SKM-1 (cell line): ENCODE data around the gene TLE1.

Source experiments
- DNase-seq: peaks from one replicate; lab custom pipeline; 2025; ENCODE audit not compliant: unreplicated experiment; lab: John Stamatoyannopoulos, UW

The TLE1 gene

DNA sequence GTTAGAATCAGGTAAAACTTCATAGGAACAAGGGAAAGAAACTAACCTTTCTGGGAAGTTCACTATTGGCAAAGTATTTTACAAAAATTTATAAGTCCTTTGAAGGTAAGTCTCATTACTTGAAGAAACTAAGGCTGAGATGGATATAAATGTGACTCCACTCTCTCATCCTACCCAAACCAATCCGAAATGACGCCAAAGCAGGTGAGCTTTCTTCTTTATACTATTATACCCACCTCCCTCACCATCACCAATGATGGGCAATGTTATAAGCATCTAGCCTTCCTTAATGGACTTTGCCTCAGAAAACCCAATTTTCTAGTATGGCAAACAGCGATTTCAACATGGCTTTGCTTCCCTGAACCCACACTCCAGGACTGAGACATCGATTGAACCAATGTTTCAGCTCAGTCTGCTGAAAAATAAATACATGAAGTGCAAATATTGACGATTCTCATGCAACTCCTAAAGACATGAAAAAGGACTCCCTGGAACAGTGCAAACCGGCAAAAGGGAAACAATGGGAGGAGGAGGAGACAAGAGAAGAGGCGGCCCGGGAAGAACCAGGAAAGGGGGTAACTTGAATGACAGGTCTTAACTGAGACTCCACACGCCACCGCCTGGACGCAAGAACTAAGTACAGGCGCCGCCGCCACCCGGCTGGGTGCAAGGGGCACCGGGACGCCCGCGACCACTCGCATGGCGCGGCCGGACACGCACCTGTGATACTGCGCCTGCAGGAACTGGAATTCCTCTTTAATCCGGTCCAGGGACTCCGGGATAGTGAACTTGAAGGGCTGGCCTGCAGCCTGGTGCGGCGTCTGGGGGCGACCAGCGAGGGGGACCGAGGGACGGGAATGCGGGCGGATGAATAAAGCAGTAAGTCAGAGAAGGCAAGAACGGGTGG, 2.5 kb downstream of the TLE1 start:
- no peak for DNase-seq

DNA sequence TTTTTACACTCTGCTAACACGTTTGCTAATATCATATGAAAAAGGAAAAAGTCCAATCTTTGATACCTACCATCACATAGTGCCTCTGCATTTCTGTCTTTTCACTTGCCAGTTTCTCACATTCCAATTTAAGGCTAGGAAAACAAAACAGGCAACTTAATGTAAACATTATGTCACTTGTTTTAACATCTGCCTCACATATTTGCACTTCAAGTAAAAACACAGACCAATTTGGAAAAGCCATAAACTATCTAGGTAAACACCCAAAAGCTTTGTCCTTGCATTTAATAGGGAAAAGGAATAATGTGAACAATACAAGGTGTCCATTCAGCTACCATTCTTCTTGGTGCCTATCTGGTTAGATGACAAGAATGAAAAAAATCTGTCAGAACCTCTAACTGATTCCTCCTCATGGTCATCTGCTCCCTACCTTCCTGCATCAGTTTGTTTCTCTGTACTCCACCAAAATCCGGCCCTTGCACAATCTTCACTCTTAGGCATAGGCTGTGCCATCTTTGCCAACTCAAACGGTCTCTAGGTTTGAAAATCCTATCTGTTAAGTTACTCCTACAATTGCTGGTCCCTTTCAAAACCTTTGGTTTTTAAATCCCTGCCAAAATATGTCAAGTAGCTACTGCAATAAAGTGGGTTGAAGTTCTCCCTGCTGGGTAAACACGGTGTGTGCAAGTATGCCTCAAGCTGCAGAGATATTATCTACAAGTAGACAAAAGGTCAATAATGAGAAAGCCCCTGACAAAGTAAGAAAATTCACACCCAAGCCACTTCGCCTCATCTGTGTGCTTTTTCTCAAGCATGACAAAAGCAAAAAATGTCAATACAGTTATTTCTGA, 3.4 kb downstream of the TLE1 start:
- DNase-seq, result no peak

DNA sequence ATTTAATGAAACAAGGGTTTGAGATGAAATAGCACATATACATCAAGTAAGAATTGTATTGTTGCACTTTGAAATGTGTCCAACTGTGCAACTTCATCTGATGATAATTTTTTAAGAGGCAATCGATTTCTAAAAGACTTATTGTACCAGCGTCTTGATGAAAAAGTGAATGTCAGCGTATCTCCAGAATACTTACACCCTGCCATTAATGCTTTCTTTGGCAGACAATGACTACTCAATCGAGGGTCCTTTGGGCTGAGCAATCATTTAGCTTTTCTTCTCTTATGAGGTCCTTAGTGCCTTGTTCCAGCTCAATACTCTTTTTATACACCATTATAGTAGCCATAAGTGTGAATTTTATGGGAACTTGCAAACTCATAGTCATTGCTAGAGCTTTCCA, 4.7 kb downstream of the TLE1 start:
- DNase-seq, result no peak

DNA sequence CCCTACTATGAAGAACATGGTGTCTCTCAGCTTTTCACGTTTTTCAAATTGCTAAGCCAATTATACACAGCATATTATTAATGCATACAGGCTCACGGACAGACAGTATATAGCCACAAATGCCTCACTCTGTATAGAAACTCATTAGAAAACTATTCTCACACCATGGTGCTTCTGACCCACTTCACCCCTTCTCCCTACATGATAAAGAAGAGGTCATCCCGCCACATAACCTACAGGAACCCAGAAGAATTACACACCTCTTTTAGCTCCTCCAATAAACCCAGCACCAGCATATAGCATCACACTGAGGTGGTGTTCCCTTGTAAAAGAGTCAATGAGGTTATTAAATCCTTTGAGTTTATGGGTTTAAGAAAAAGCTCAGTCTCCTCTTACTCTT, 5.6 kb downstream of the TLE1 start:
- no peak for DNase-seq

DNA sequence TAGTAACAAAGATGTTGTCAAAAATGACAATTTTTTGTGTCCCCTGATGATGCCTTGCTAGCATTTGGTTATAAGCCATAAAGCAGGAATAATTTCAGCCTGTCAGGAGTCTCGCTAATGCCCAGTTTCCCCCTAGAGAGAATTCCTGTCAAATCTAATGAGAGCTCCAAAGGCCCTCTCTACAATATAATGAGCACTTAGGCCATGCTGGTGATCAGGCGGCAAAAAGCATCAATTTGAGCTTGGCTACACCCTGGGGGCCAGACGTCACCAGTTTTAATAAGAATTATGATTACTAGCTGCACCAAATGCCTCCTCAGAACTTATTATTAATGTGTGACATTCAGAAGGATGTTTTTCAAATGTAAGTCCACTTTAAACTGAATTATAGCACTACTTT, 6.1 kb downstream of the TLE1 start:
- DNase-seq, result no peak

DNA sequence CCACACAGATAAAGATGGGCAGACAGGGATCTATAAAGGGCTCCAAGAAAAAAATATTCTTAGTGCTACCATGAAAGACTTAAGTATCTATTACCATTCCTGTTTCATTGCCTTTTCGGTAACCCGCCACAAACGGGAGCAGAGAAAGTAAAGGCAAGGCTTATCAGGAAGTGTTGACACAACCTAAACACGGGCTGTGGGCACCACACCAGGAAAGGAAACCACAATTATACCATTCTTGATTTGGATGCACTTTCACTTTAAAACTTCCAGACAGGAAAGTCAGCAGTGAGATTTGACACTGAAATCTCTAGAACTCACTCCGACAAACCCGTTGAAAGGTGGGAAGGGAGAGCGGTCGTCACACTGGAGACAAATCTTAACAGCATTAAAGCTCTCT, 6.5 kb downstream of the TLE1 start:
- no peak for DNase-seq

DNA sequence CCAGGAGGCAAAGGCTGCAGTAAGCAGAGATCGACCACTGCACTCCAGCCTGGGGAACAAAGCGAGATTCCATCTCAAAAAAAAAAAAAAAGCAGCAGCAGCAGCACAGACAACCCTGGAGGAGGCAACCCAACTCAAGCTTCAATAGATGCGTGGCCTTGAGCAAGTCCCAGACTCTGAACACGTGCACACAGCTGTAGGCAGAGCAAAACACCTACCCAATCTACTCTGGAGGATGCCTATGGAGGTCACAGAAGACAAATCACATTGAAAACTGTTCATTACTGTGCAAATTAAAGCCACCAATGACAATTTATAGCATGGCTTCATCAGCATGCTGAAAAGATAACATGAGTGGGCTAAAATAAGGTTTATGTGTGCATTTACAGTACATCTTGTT, 7.2 kb downstream of the TLE1 start:
- DNase-seq, result no peak

DNA sequence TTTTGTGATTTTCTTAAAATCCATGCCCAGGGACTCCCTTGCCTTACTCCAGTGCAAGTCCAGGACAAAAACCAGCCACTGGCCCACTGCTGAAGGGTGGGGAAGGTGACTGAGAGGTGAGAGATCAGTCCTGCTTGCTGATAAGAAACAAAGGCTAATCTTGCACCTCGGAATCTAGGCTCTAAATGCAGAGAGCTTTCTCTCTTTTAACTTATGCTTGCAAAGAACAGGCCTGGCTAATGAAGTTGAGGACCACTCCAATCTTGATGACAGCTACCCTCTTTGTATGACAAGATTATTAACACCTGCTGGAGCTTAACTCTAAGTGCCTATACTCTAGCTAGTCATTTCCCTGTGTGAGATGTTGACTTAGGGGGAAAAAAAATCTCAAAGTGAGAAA, 8.8 kb downstream of the TLE1 start:
- no peak for DNase-seq

DNA sequence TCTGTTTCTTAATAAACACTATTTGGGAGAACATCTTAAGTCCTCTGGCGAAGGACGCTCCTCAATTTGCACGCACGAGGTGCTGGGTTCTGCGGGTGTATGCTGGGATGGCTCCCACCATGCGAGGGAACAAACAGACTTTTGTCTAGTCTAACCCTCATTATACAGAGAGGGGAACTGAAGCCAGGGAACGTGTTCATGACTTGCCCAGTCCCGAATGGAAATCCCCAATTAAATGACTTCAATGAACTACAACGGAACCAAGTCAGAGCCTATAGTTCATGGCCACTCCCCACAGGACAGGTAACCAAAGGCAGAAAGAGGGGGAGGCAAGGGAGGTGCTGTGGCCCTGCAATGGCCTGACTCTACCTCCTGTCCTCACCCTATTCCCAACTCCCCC, 9.3 kb downstream of the TLE1 start:
- no peak for DNase-seq

DNA sequence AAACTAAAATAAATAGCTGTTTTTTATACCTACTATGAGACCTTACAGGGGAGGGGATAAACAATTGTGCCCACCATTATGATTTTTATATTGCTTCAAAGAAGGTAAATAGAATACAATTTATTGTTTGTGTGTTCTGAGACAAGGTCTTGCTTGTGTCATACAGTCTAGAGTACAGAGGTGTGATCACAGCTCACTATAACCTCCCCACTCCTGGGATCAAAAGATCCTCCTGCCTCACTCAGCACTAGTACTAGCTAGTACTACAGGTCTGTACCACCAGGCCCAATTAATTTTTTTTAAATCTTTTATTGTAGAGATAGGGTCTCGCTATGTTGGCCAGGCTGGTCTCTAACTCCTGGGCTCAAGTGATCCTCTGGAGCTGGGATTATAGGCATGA, 11.3 kb downstream of the TLE1 start:
- no peak for DNase-seq

DNA sequence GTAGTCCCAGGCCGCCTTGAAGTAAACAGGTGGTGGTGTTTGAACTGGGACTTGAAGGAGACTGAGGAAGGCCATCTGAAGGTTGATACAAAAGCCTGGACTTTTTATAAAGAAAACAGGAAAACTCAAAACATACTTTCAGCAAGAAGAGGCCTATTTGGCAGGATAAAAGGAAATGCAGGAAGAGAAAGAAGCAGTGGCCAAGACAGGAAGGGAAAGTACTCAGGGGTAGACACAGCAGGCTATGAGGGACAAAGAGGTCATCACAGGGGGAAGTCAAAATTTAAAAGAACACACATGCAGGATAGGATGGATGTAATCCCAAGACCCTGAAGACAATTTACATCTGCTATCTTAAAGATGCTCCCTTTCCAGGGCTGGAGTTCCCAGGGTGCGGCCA, 13.0 kb downstream of the TLE1 start:
- DNase-seq, result no peak

DNA sequence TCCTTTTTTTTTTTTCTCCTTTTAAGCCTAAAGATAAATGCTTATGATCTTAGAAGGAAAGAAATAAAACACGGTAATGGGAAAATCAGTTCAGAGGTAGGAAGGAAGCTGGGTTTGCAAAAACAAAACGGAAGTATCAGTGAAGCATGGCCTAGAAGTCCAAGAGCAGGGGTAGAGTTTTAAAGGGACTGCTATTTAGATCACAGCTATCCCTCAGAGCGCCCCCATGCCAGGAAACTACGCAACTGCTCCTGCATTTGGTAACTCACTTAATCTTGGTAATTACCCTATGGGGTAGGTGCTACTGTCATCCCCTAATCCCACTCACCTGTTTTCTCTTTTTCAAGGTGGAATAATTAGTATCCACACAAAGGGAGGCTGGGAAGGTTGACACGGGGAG, 16.0 kb downstream of the TLE1 start:
- DNase-seq, result no peak

DNA sequence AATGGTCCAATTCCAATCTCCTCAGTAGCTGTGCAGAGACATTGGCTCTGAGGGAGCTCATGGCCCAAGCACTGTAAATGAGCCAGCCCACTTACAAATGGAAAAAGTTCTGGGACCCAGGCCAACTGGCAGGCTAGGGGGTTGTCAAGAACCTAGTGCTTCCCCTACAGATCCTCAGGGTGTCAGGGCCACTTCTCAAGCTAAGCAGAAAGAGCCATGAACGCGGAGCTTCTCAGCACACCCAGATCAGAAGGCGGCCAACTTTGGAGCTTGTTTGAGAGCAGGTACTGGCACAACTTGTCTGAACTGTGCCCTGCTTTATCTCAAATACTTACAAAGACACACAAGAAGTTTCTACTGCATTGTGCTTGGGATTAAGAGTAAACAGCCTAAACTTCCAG, 17.5 kb downstream of the TLE1 start:
- DNase-seq, result no peak

DNA sequence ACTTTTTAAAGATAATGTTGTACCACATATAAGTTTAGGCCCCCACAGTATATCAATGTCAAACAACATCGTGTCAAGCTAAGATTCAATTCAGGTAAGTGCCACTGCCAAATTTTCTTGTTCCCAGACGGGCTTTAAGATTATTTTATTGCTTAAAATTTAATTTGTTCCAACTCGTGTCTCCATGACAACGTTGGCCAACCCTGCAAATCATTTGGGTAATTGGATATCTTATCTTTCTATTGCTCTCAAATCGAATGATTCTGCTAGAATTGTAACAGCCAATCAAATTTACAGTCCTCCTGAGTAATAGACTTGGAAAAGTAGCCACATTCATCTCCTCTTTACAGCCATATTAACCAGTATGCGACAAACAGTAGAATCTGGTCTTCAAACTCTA, 19.5 kb downstream of the TLE1 start:
- DNase-seq, result no peak

DNA sequence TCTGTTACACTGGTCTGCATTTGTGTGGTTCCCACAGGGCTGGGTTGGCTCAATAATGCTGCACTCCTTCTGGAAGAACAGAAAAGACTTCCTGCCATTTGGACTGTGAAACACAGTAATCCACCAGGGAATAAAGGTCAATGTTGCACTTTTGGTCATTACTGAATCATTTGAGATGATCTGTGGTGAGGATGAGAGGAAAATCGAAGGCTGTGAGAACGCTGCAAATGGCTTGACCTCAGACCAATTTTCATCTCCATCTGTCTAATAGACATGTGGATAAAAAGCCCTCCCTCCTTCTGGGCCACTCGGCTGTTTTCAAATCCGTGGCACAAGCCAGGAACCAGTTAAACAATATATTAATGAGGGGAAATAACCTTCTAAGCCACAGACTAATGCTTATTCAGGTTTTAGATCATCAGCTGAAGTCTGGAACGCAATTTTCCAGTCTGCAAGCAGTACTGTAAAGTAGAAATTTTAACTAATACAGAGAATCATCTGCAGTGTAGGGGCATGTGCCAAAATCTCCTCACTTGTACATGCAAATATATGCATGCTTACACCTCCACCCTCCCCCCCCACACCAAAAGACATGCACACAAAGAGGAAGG, 20.2 kb downstream of the TLE1 start:
- no peak for DNase-seq

DNA sequence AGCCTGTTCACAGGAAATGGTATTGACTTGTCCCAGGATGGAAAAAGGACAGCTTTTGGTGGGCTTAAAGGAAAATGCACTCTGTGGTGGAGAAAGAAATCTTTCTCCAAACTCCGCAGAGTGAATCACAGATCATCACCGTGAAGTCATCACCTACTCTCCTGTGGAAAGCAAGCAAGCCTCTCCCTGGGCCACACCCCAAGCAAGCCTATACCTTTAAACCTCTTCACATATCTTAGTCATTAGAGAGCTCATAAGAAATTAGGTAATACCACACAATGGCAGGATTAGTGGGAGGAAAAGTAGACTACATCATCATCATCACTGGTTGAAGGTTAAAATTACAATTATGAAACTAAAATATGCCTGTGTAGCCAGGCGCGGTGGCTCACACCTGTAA, 23.2 kb downstream of the TLE1 start:
- no peak for DNase-seq

DNA sequence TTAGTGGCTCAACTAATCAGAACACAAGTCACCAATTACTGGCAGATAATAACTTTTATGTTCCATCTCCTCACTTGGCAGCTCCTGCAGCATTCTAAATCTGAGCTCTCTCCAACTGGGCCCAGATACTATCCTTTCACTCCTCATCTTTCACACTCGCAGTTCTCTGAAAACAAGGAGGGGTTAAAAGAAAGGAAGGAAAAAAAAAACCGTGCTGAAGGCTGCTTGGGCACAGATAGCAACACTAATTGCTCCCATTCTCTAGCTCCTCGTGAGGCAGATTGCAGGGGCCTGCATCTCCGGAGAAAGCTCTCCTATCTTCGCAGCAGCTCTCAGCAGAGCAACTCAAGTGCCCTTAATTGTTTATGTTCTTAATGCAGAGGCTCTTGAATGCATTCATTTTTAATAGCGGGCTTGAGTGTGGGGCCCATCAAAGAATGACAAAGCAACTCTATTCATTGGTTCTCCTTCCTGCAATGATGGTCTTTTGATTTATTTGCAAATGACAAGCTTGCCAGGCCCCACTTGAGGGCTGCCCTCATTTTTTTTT, 23.9 kb downstream of the TLE1 start:
- DNase-seq, result no peak

DNA sequence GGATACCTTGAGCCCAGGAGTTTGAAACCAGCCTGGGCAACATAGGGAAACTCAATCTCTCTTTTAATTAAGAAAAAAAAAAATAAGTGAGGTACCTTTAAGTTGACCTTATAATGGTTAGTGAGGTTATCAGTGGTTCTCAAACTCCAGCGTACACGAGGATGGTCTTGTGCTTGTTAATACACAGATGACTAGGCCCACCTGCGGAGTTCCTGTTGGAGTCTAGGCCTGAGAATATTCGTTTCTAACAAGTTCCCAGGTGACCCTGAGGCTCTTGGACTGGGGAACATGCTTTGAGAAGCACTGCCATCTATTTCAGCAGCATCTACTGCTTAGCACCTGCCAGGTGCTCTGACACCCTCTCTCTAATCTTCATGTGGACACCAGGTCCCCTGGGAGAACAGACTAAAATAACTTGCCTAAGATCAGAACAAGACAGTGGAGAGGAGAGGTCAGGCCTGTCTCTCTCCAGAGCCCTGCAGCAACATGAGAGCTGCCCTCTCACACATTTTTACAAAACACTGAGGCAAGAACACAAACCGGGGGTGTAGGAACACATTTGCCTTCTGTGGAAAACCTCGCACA, 24.6 kb downstream of the TLE1 start:
- no peak for DNase-seq

DNA sequence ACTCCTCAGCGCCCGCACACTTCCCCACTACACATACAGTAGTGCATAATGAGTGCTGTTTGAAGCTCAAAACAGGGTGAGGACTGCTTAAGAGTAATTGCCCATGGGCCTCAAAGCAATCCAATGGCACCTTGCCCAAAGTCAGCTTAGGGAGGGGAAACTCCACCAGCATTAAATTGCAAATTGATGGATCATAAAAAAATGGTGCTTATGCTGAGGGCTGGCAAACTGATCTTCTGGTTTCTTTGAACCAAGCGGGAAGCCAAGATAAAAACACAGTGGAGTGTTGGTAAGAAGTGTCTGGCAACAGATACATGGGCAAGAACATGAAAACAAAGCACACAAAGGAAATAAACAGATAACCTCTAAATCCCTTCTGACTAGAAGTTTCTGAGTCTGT, 28.0 kb downstream of the TLE1 start:
- no peak for DNase-seq

DNA sequence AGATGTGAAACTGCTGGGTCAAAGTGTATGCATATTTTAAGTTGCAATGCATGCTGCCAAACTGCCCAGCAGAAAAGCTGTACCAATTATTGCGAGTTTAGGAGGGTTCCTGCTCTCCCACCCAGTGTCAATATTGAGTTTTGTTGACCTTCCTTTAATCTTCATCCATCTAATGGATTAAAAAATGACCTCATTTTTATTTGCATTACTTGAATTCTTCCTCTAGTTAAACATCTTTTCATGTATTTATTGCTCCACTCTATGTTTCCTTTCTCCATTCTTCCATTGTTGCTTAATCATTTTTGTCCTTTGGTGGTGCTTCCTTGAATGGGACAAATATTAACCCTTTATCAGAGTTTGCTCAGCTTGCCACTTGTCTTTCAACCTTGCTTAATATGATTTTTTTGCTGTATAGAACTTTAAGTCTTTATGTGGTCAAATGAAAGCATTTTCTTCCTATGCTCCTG, 32.4 kb downstream of the TLE1 start:
- DNase-seq, result no peak

DNA sequence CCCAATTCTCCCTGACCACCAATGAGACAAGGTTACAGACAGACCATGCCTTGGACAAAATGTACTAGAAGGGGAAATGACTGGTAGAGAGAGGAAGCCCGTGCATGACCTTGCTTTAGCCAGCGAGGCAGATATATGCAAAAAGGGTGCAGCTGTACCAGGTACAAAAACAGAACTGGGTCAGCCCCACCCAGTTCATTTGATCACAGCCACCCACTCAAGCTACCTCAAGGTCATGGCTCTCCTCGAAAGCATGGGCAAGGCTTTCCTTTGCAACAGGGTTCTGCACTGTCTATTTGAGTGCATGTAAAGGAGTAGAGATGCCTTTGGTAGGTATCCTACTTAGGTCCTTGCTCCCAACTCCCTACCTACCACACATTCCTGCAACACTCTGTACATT, 33.3 kb downstream of the TLE1 start:
- no peak for DNase-seq
